Smooth muscle cell (in vitro differentiated cells): ENCODE data around the gene SLC39A9. TPM values are rescaled to one million over a fixed set of nuclear protein-coding genes. Genes with fewer than 3 reads are reported as not detected.

Source experiments
- DNase-seq: peaks from one replicate; lab custom pipeline; 2025; ENCODE audit not compliant: unreplicated experiment; lab: John Stamatoyannopoulos, UW
- H2AFZ ChIP-seq: fragments of 200-600 bp; sonication (generic); 2 replicates; pipeline ENCODE4 v1.6.0; 2016; ENCODE audit warnings: antibody characterized with exemption, low read depth, mild to moderate bottlenecking
- H3F3A ChIP-seq: fragments of 200-600 bp; sonication (generic); 2 replicates; pipeline ENCODE4 v1.6.0; 2017; ENCODE audit warnings: antibody characterized with exemption, low read depth
- H3K27ac ChIP-seq: fragments of 200-600 bp; sonication (generic); 2 replicates; pipeline ENCODE4 v1.5.1; 2016; ENCODE audit warnings: low read depth, mild to moderate bottlenecking
- H3K27me3 ChIP-seq: fragments of 200-600 bp; sonication (generic); 2 replicates; pipeline ENCODE4 v1.6.1; 2016; ENCODE audit warnings: low read depth, mild to moderate bottlenecking
- H3K36me3 ChIP-seq: fragments of 200-600 bp; sonication (generic); 2 replicates; pipeline ENCODE4 v1.5.1; 2016; ENCODE audit warnings: low read depth
- H3K4me1 ChIP-seq: fragments of 200-600 bp; sonication (generic); 2 replicates; pipeline ENCODE4 v1.5.1; 2016; ENCODE audit warnings: low read depth
- H3K4me2 ChIP-seq: fragments of 200-600 bp; sonication (generic); 2 replicates; pipeline ENCODE4 v1.6.0; 2016; ENCODE audit warnings: mild to moderate bottlenecking
- H3K4me3 ChIP-seq: fragments of 200-600 bp; sonication (generic); 2 replicates; pipeline ENCODE4 v1.5.1; 2016; ENCODE audit warnings: mild to moderate bottlenecking
- H3K79me2 ChIP-seq: fragments of 200-600 bp; sonication (generic); 2 replicates; pipeline ENCODE4 v1.6.0; 2016; ENCODE audit warnings: low read depth, mild to moderate bottlenecking
- H3K9ac ChIP-seq: fragments of 200-600 bp; sonication (generic); 2 replicates; pipeline ENCODE4 v1.6.0; 2016; ENCODE audit warnings: low read depth
- H3K9me3 ChIP-seq: fragments of 200-600 bp; sonication (generic); replicated peaks from 2 replicates; pipeline ENCODE4 v1.5.1; 2016; ENCODE audit warnings: low read depth
- H4K20me1 ChIP-seq: fragments of 200-600 bp; sonication (generic); 2 replicates; pipeline ENCODE4 v1.6.0; 2016; ENCODE audit warnings: low read depth
- CTCF ChIP-seq: fragments of 200-600 bp; sonication (generic); IDR thresholded peaks from 2 replicates; pipeline ENCODE4 v1.5.1; 2017; ENCODE audit warnings: borderline replicate concordance, mild to moderate bottlenecking, antibody characterized with exemption; ENCODE audit not compliant: insufficient read depth, poor library complexity, severe bottlenecking
- WGBS: methylation state at CpG from one replicate; pipeline ENCODE4 v1.1.7; 2016; ENCODE audit warnings: low lambda C conversion rate; 5-methylcytosine and 5-hydroxymethylcytosine counted together
- polyA plus RNA-seq: library from polyadenylated mRNA; unstranded; fragments of >200 nt; fragmentation: Nextera tagmentation; extraction: Ambion mirVana; gene quantifications from 2 replicates; pipeline ENCODE4 v1.2.1, GENCODE V29; 2016
- total RNA-seq: library from RNA; depleted of rRNA; stranded (reverse); fragments of >200 nt; gene quantifications from 2 replicates; pipeline ENCODE4 v1.2.3, GENCODE V29; 2014

SLC39A9 gene
- total and polyA plus RNA-seq, 2 experiments from 2014 or later, result 42.8 to 106 TPM

- Histone ChIP-seq H3F3A (no peaks in the 10 kb centered on the region), H3K4me3 (no peak overlapping the region), H3K27me3 (no peaks in the 10 kb centered on the region), H4K20me1 (no peaks in the 10 kb centered on the region), H3K9ac (no peak overlapping the region), H3K4me2 (no peak overlapping the region), H3K9me3 (no peaks in the 10 kb centered on the region), H3K79me2 (no peaks in the 10 kb centered on the region), H3K36me3 (peaks cover 11% of the 10 kb centered on the region), H3K27ac (no peak overlapping the region), H2AFZ (no peak overlapping the region), H3K4me1 (no peaks in the 10 kb centered on the region)
- 94% methylated on average over 3 of the region's 3 CpGs for WGBS
- no peak for DNase-seq
- TF ChIP-seq CTCF, result no peak
Observed at GRCh38 chr14:69372146-69372545, 26.3 kb upstream of the SLC39A9 start.

- H3K36me3 ChIP-seq, result peaks cover 11% of the 10 kb centered on the region
- no peaks in the 10 kb centered on the region for H3K9me3 ChIP-seq
- DNase-seq, result no peak
- no peaks in the 10 kb centered on the region for H3K27me3 ChIP-seq
- no peak overlapping the region for H3K4me3 ChIP-seq
- no peak overlapping the region for H3K27ac ChIP-seq
- no peak overlapping the region for H3K9ac ChIP-seq
- no peaks in the 10 kb centered on the region for H3K79me2 ChIP-seq
- no peak overlapping the region for H2AFZ ChIP-seq
- 42% methylated on average over 1 of the region's 1 CpG for WGBS
- H3K4me1 ChIP-seq, result no peaks in the 10 kb centered on the region
- peaks cover 4% of the 10 kb centered on the region for H4K20me1 ChIP-seq
- no peaks in the 10 kb centered on the region for H3F3A ChIP-seq
- H3K4me2 ChIP-seq, result no peak overlapping the region
- no peak for TF ChIP-seq CTCF
Observed at GRCh38 chr14:69373104-69373503, 25.4 kb upstream of the SLC39A9 start.

- Histone ChIP-seq H3K79me2 (no peaks in the 10 kb centered on the region), H2AFZ (no peak overlapping the region), H3K4me3 (no peak overlapping the region), H3K4me1 (no peaks in the 10 kb centered on the region), H4K20me1 (peaks cover 12% of the 10 kb centered on the region), H3K9ac (no peak overlapping the region), H3K27ac (no peak overlapping the region), H3K36me3 (peaks cover 14% of the 10 kb centered on the region), H3K4me2 (no peak overlapping the region), H3F3A (no peaks in the 10 kb centered on the region), H3K9me3 (no peaks in the 10 kb centered on the region), H3K27me3 (no peaks in the 10 kb centered on the region)
- TF ChIP-seq CTCF, result no peak
- no peak for DNase-seq
Observed at GRCh38 chr14:69374235-69374634, 24.3 kb upstream of the SLC39A9 start.

- Histone ChIP-seq H3K4me2 (no peak overlapping the region), H3K27ac (no peak overlapping the region), H3K27me3 (no peaks in the 10 kb centered on the region), H3K4me1 (no peaks in the 10 kb centered on the region), H3K9me3 (no peaks in the 10 kb centered on the region), H2AFZ (no peak overlapping the region), H4K20me1 (peaks cover 21% of the 10 kb centered on the region), H3K4me3 (no peak overlapping the region), H3K79me2 (no peaks in the 10 kb centered on the region), H3K9ac (no peak overlapping the region), H3F3A (no peaks in the 10 kb centered on the region), H3K36me3 (peaks cover 17% of the 10 kb centered on the region)
- no peak for TF ChIP-seq CTCF
- 76% methylated on average over 3 of the region's 3 CpGs for WGBS
- DNase-seq, result no peak
Observed at GRCh38 chr14:69375182-69375581, 23.3 kb upstream of the SLC39A9 start.
